Endothelial cell of umbilical vein (primary cell): ENCODE measurements around the gene PEMT. TPM values are rescaled to one million over a fixed set of nuclear protein-coding genes. Genes with fewer than 3 reads are reported as not detected.

Experiments
- BruUV-seq: library from RNA; stranded (reverse); fragments of 400-500 nt; replicated peaks from 2 replicates; lab custom pipeline; 2021; lab: Mats Ljungman, UMichigan
- CTCF ChIA-PET: fragments of 300-600, 350-600 bp; sonication (Branson Sonifier 250); formaldehyde crosslinking; loops from one replicate; lab custom pipeline; 2021; ENCODE audit warnings: antibody characterized with exemption, inconsistent platforms; lab: Charles Lee
- POLR2A ChIA-PET: fragments of 300-600, 350-600 bp; sonication (Branson Sonifier 250); formaldehyde crosslinking; loops from one replicate; lab custom pipeline; 2021; ENCODE audit warnings: antibody characterized with exemption, inconsistent platforms; lab: Charles Lee
- DNase-seq: peaks from one replicate; pipeline ENCODE4 v3.0.0-alpha.2; 2011; ENCODE audit warnings: low read depth, low spot score
- FAIRE-seq: peaks from 2 replicates; lab custom pipeline; 2011; peaks lifted over from hg19 to GRCh38; lab: Jason Lieb, UNC
- H2AFZ ChIP-seq: 2 replicates; pipeline ENCODE4 v1.6.0; 2012; ENCODE audit warnings: low read depth, low read length, control low read depth, inconsistent platforms
- H3K27ac ChIP-seq: 2 replicates; pipeline ENCODE4 v1.5.1; 2011; ENCODE audit warnings: low read depth, mild to moderate bottlenecking, control low read depth, low read length, moderate library complexity; ENCODE audit not compliant: insufficient read depth
- H3K27me3 ChIP-seq, 2 experiments: 2 replicates each; pipeline versions ENCODE4 v1.6.0 to v1.6.1; 2011; ENCODE audit warnings: low read length in 2 of 2, mixed read lengths in 1 of 2; ENCODE audit not compliant: control insufficient read depth in 2 of 2, insufficient read depth in 2 of 2
- H3K36me3 ChIP-seq, 2 experiments: 2 replicates in 1 of 2; 3 replicates in 1 of 2; pipeline ENCODE4 v1.5.1; 2011; ENCODE audit warnings: low read length in 2 of 2, mild to moderate bottlenecking in 1 of 2, moderate library complexity in 1 of 2; ENCODE audit not compliant: control insufficient read depth in 2 of 2, insufficient read depth in 2 of 2; ENCODE audit errors: extremely low read depth in 1 of 2
- H3K4me1 ChIP-seq: 3 replicates; pipeline ENCODE4 v1.5.1; 2011; ENCODE audit warnings: mild to moderate bottlenecking, low read length; ENCODE audit not compliant: control insufficient read depth, insufficient read depth; ENCODE audit errors: extremely low read depth
- H3K4me2 ChIP-seq: 2 replicates; pipeline ENCODE4 v1.6.1; 2011; ENCODE audit warnings: low read length, control low read depth, mixed read lengths; ENCODE audit not compliant: insufficient read depth
- H3K4me3 ChIP-seq, 3 experiments: fragments of 200-600 bp in 1 of 3; sonication (generic), shearing (Covaris generic) in 1 of 3; replicated peaks in 1 of 3; 2 replicates each; pipeline ENCODE4 v1.5.1; 2011 to 2016; ENCODE audit warnings: control low read depth in 3 of 3, low read length in 3 of 3, mild to moderate bottlenecking in 2 of 3, inconsistent platforms in 1 of 3, low read depth in 1 of 3, moderate library complexity in 1 of 3; ENCODE audit not compliant: insufficient read depth in 1 of 3
- H3K79me2 ChIP-seq: 2 replicates; pipeline ENCODE4 v1.6.0; 2012; ENCODE audit warnings: low read length, inconsistent platforms; ENCODE audit not compliant: control insufficient read depth, insufficient read depth
- H3K9ac ChIP-seq: replicated peaks from 2 replicates; pipeline ENCODE3; 2011; ENCODE audit warnings: low read length, control low read depth; ENCODE audit not compliant: insufficient read depth; ENCODE audit errors: extremely low read depth
- H3K9me1 ChIP-seq: replicated peaks from 3 replicates; pipeline ENCODE4 v1.6.0; 2011; ENCODE audit warnings: mild to moderate bottlenecking, low read length; ENCODE audit not compliant: control insufficient read depth, insufficient read depth; ENCODE audit errors: extremely low read depth
- H3K9me3 ChIP-seq: replicated peaks from 2 replicates; pipeline ENCODE4 v1.5.1; 2012; ENCODE audit warnings: low read length, inconsistent platforms; ENCODE audit not compliant: control insufficient read depth, insufficient read depth
- H4K20me1 ChIP-seq: replicated peaks from 2 replicates; pipeline ENCODE3; 2011; ENCODE audit warnings: mild to moderate bottlenecking, low read length; ENCODE audit not compliant: control insufficient read depth, insufficient read depth; ENCODE audit errors: extremely low read depth
- EZH2 ChIP-seq: IDR thresholded peaks from 2 replicates; pipeline ENCODE4 v1.6.1; 2012; ENCODE audit warnings: borderline replicate concordance, low read depth, mild to moderate bottlenecking, moderate library complexity, low read length, inconsistent platforms; ENCODE audit not compliant: severe bottlenecking
- FOS ChIP-seq: IDR thresholded peaks from 2 replicates; pipeline ENCODE4 v1.6.1; 2011; ENCODE audit warnings: mild to moderate bottlenecking, low read length, moderate library complexity, borderline replicate concordance; ENCODE audit not compliant: insufficient read depth
- GATA2 ChIP-seq: IDR thresholded peaks from 2 replicates; pipeline ENCODE4 v1.7.0; 2011; ENCODE audit warnings: low read depth, mild to moderate bottlenecking, moderate library complexity, mixed read lengths, low read length; ENCODE audit not compliant: insufficient read length, insufficient read depth
- JUN ChIP-seq: IDR thresholded peaks from 2 replicates; pipeline ENCODE4 v1.6.1; 2011; ENCODE audit warnings: borderline replicate concordance, low read depth; ENCODE audit not compliant: insufficient read length, insufficient read depth
- MYC ChIP-seq: IDR thresholded peaks from one replicate; pipeline ENCODE4 v1.6.1; 2011; ENCODE audit warnings: mild to moderate bottlenecking, low read depth, low read length
- POLR2A ChIP-seq: IDR thresholded peaks from 2 replicates; pipeline ENCODE4 v1.6.1; 2012; ENCODE audit warnings: low read depth, mild to moderate bottlenecking, control low read depth, low read length
- POLR2AphosphoS5 ChIP-seq: IDR thresholded peaks from 2 replicates; pipeline ENCODE4 v1.6.1; 2012; ENCODE audit warnings: low read depth, mild to moderate bottlenecking, control low read depth, low read length, moderate library complexity; ENCODE audit not compliant: insufficient read depth
- dilution Hi-C: fragments of 300-500 bp; cut with MboI; formaldehyde crosslinking; loops from one replicate; pipeline ENCODE4 v1.15.0; 2019; ENCODE audit warnings: low sequenced_read_pairs; ENCODE audit not compliant: extremely low pct_ligation_motif_present
- intact Hi-C: fragments of 100-400 bp; cut with micrococcal nuclease; formaldehyde crosslinking; loops from one replicate; pipeline ENCODE4 v1.10.0; 2022
- polyA plus RNA-seq, 4 experiments: library from polyadenylated mRNA; depleted of rRNA in 3 of 4; stranded (reverse) in 3 of 4; unstranded in 1 of 4; fragments of >200 nt; gene quantifications; 2 replicates each; pipeline versions ENCODE4 v1.2.1 to v1.2.3, GENCODE V29; 2011 to 2012; ENCODE audit warnings: missing spikeins in 1 of 4
- total RNA-seq: library from RNA; stranded (reverse); gene quantifications from 2 replicates; pipeline ENCODE4 v1.2.3, GENCODE V29; 2021
- TF ChIP-seq, protein P1 (sequence below), 2 donors: IDR thresholded peaks; 1 replicate in 1 of 2; 2 replicates in 1 of 2; pipeline ENCODE4 v1.5.1; 2011; ENCODE audit warnings: low read length in 2 of 2, mild to moderate bottlenecking in 2 of 2, moderate library complexity in 2 of 2, control low read depth in 1 of 2, inconsistent platforms in 1 of 2, low read depth in 1 of 2; ENCODE audit not compliant: insufficient read depth in 1 of 2; ENCODE audit errors: extremely low read depth in 1 of 2
- TF ChIP-seq, protein P2 (sequence below): IDR thresholded peaks from 2 replicates; pipeline ENCODE4 v1.6.1; 2011; ENCODE audit not compliant: insufficient read depth, insufficient read length

PEMT gene
- total and polyA plus RNA-seq, 2 donors (not counting 3 experiments of a cell fraction or from before 2014, with no cell fraction given) = 35.1 to 58.4 TPM

DNA sequence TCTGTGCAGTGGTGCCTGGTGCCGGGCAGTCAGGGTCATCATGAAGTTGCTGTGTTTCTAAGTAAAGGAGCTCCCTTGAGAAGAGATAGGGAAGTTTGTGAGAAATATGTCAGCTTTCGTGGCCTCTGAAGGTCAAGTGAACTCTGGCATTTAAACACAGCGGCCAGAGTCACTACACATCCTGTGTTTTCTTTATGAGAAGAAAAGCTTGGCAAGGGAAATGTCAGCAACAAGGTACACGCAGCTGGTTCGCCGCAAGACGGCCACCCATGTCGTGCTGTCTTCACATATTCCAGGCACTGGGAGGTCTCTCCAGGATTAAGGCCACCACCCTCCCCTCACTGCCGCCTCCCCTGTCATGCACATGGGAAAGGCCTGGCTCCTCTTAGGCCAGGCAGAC lies 33.2 kb upstream of the PEMT start:
- Histone ChIP-seq H3K4me3 (no peak overlapping the region), H3K9me3 (no peaks in the 10 kb centered on the region), H4K20me1 (no peaks in the 10 kb centered on the region), H3K4me1 (no peaks in the 10 kb centered on the region), H2AFZ (no peak overlapping the region), H3K4me2 (no peak overlapping the region), H3K79me2 (no peaks in the 10 kb centered on the region), H3K27me3 (peaks cover 0 to 4% of the 10 kb centered on the region in 2 experiments), H3K9me1 (no peaks in the 10 kb centered on the region), H3K27ac (no peak overlapping the region), H3K9ac (no peak overlapping the region), H3K36me3 (no peaks in the 10 kb centered on the region)
- FAIRE-seq (no peak), DNase-seq (no peak)
- BruUV-seq = no TSS peak
- dilution Hi-C loops (no loop called here), intact Hi-C loops (no loop called here)
- TF ChIP-seq EZH2 (no peak), MYC (no peak), FOS (no peak), POLR2A (no peak), GATA2 (no peak), POLR2AphosphoS5 (no peak), JUN (no peak)
- TF ChIP-seq, protein P1, sequence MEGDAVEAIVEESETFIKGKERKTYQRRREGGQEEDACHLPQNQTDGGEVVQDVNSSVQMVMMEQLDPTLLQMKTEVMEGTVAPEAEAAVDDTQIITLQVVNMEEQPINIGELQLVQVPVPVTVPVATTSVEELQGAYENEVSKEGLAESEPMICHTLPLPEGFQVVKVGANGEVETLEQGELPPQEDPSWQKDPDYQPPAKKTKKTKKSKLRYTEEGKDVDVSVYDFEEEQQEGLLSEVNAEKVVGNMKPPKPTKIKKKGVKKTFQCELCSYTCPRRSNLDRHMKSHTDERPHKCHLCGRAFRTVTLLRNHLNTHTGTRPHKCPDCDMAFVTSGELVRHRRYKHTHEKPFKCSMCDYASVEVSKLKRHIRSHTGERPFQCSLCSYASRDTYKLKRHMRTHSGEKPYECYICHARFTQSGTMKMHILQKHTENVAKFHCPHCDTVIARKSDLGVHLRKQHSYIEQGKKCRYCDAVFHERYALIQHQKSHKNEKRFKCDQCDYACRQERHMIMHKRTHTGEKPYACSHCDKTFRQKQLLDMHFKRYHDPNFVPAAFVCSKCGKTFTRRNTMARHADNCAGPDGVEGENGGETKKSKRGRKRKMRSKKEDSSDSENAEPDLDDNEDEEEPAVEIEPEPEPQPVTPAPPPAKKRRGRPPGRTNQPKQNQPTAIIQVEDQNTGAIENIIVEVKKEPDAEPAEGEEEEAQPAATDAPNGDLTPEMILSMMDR (IDR thresholded peaks at IDR 0.05; ENCODE audit: extremely low read depth in 1 of 2, insufficient read depth in 1 of 2, low read depth in 1 of 2, low read length in 2 of 2) = no peak
- TF ChIP-seq, protein P2, sequence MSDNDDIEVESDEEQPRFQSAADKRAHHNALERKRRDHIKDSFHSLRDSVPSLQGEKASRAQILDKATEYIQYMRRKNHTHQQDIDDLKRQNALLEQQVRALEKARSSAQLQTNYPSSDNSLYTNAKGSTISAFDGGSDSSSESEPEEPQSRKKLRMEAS = no peak
- ChIA-PET POLR2A (no interaction called here), CTCF (interaction anchor here (1.8 kb wide), 1 partner anchor 11 kb away, joined by 9 read pairs; no protein-coding TSS in a partner anchor)
